ENCODE results near the gene UBE2M.

Gene UBE2M

GRCh38 chr19:58555920-58556621 is 2.3 kb downstream of the UBE2M start:
- DNase-seq (ENCODE audit: low spot score): no peak

GRCh38 chr19:58555369-58555885 is 3.0 kb downstream of the UBE2M start:
- no peak for DNase-seq (ENCODE audit: low spot score)

GRCh38 chr19:58554494-58555368 is 3.7 kb downstream of the UBE2M start, which contains the start of gene CHMP2A:
CHMP2A (minus strand) TSS chr19:58555105; CDS start chr19:58554212, 893 bp downstream.
- peak; percentile 92 for DNase-seq (ENCODE audit: low spot score)

- no peak for DNase-seq (ENCODE audit: low spot score)
Observed at GRCh38 chr19:58553799-58554493, 4.5 kb downstream of the UBE2M start.

GRCh38 chr19:58552655-58553054 is 5.8 kb downstream of the UBE2M start:
- DNase-seq (ENCODE audit: low spot score): no peak

- no peak for DNase-seq (ENCODE audit: low spot score)
Observed at GRCh38 chr19:58551577-58552471, 6.6 kb downstream of the UBE2M start.

GRCh38 chr19:58551123-58551497 is 7.3 kb downstream of the UBE2M start:
- no peak for DNase-seq (ENCODE audit: low spot score)

GRCh38 chr19:58550362-58551122 is 7.9 kb downstream of the UBE2M start:
- no peak for DNase-seq (ENCODE audit: low spot score)

GRCh38 chr19:58549664-58550361 is 8.6 kb downstream of the UBE2M start:
- DNase-seq (ENCODE audit: low spot score): no peak

GRCh38 chr19:58548859-58549663 is 9.3 kb downstream of the UBE2M start:
- DNase-seq (ENCODE audit: low spot score): no peak

GRCh38 chr19:58547323-58548312 is 10.8 kb downstream of the UBE2M start:
- DNase-seq (ENCODE audit: low spot score): no peak

- no peak for DNase-seq (ENCODE audit: low spot score)
Observed at GRCh38 chr19:58546019-58546530, 12.3 kb downstream of the UBE2M start.

- DNase-seq (ENCODE audit: low spot score): no peak
Observed at GRCh38 chr19:58545286-58546018, 13.0 kb downstream of the UBE2M start.

- no peak for DNase-seq (ENCODE audit: low spot score)
Observed at GRCh38 chr19:58544591-58545285, 13.7 kb downstream of the UBE2M start.

- DNase-seq (ENCODE audit: low spot score): peak; percentile 96
Observed at GRCh38 chr19:58543826-58544590, 14.4 kb downstream of the UBE2M start, which contains the start of gene TRIM28. TRIM28 (plus strand) TSS chr19:58544064; CDS start chr19:58544758, 694 bp downstream.
